HepG2 (cell line): ENCODE results near the gene CISD3. TPM values are rescaled to one million over a fixed set of nuclear protein-coding genes. Genes with fewer than 3 reads are reported as not detected.
A peak's percentile ranks its signal among the peaks of the same experiment; 100 is the strongest.

Experiments used
- ATAC-seq: fragments of 200-7000 bp; cut with Tn5 transposase; 3 replicates; pipeline ENCODE4 v1.9.1; 2020; ENCODE audit warnings: mild to moderate bottlenecking, moderate library complexity
- BruUV-seq: library from RNA; stranded (reverse); fragments of 400-500 nt; replicated peaks from 2 replicates; lab custom pipeline; 2021; lab: Mats Ljungman, UMichigan
- CTCF ChIA-PET: fragments of 300-600 bp; formaldehyde crosslinking; extraction: SDS; loops from one replicate; lab custom pipeline; 2021; ENCODE audit warnings: low total read pairs, inconsistent platforms, low intra/inter-chr PET ratio; lab: Yijun Ruan, JAX
- POLR2A ChIA-PET: fragments of 350-600 bp; sonication (Branson Sonifier 250); formaldehyde crosslinking; loops from one replicate; lab custom pipeline; 2020; ENCODE audit warnings: antibody characterized with exemption, inconsistent platforms; lab: Yijun Ruan, JAX
- DNase-seq: peaks from one replicate; pipeline ENCODE4 v3.0.0-alpha.2; 2015; ENCODE audit warnings: low spot score
- FAIRE-seq: peaks from 3 replicates; lab custom pipeline; 2011; peaks lifted over from hg19 to GRCh38; lab: Jason Lieb, UNC
- H2AFZ ChIP-seq: one replicate; pipeline ENCODE4 v1.6.1; 2011; ENCODE audit warnings: low read length, inconsistent platforms
- H3K27ac ChIP-seq: fragments of 300-600 bp; 3 replicates; pipeline ENCODE4 v1.8.0; 2011; ENCODE audit warnings: mixed run types, mild to moderate bottlenecking, mixed read lengths, low read length, inconsistent platforms; ENCODE audit not compliant: insufficient read depth; ENCODE audit errors: extremely low read length
- H3K27me3 ChIP-seq, 2 experiments: fragments of 200-600 bp in 1 of 2; 2 replicates in 1 of 2; 3 replicates in 1 of 2; pipeline versions ENCODE4 v1.6.0 to v1.8.0; 2011; ENCODE audit warnings: low read length in 2 of 2, mild to moderate bottlenecking in 2 of 2, moderate library complexity in 2 of 2, inconsistent platforms in 1 of 2; ENCODE audit not compliant: insufficient read depth in 2 of 2, control insufficient read depth in 1 of 2
- H3K36me3 ChIP-seq, 2 experiments: fragments of 200-600 bp in 1 of 2; replicated peaks in 1 of 2; 2 replicates in 1 of 2; 3 replicates in 1 of 2; pipeline versions ENCODE4 v1.5.1 to v1.8.0; 2011; ENCODE audit warnings: low read length in 2 of 2, inconsistent platforms in 1 of 2; ENCODE audit not compliant: insufficient read depth in 2 of 2, control insufficient read depth in 1 of 2
- H3K4me1 ChIP-seq: 2 replicates; pipeline ENCODE4 v1.5.1; 2012; ENCODE audit warnings: low read length, inconsistent platforms; ENCODE audit not compliant: insufficient read depth
- H3K4me2 ChIP-seq: 2 replicates; pipeline ENCODE4 v1.6.0; 2011; ENCODE audit warnings: low read depth, low read length, inconsistent platforms
- H3K4me3 ChIP-seq, 3 experiments: fragments of 200-600 bp in 1 of 3; sonication (generic), shearing (Covaris generic) in 1 of 3; replicated peaks in 1 of 3; 2 replicates each; pipeline ENCODE4 v1.5.1; 2011 to 2016; ENCODE audit warnings: low read length in 3 of 3, inconsistent platforms in 2 of 3, low read depth in 2 of 3, mild to moderate bottlenecking in 2 of 3, control low read depth in 1 of 3, mixed read lengths in 1 of 3; ENCODE audit not compliant: insufficient read depth in 1 of 3
- H3K79me2 ChIP-seq: one replicate; pipeline ENCODE4 v1.6.1; 2011; ENCODE audit warnings: low read length, inconsistent platforms; ENCODE audit not compliant: insufficient read depth
- H3K9ac ChIP-seq: 2 replicates; pipeline ENCODE4 v1.6.0; 2011; ENCODE audit warnings: mild to moderate bottlenecking, low read depth, low read length, inconsistent platforms; ENCODE audit not compliant: insufficient read depth
- H3K9me3 ChIP-seq: 2 replicates; pipeline ENCODE4 v1.5.1; 2012; ENCODE audit warnings: mild to moderate bottlenecking, low read length
- H4K20me1 ChIP-seq: 2 replicates; pipeline ENCODE4 v1.6.0; 2011; ENCODE audit warnings: inconsistent platforms, mild to moderate bottlenecking, low read length, moderate library complexity; ENCODE audit not compliant: insufficient read depth
- HNF4G ChIP-seq, 2 experiments: sonication (generic) in 1 of 2; formaldehyde crosslinking in 1 of 2; IDR thresholded peaks; 2 replicates each; pipeline versions ENCODE4 v1.4.0 to v1.6.1; 2011 to 2020; ENCODE audit warnings: borderline replicate concordance in 2 of 2, low read depth in 2 of 2, mild to moderate bottlenecking in 2 of 2, low read length in 1 of 2, missing genetic modification reagents in 1 of 2, moderate library complexity in 1 of 2
- HNRNPL ChIP-seq: fragments of 200-400 bp; formaldehyde crosslinking; IDR thresholded peaks from 2 replicates; pipeline ENCODE4 v1.6.1; 2017; ENCODE audit warnings: mild to moderate bottlenecking, low read depth, low read length
- SMARCE1 ChIP-seq: fragments of 450-650 bp; IDR thresholded peaks from 2 replicates; pipeline ENCODE4 v1.6.1; 2017; ENCODE audit warnings: borderline replicate concordance
- ZBTB25 ChIP-seq: IDR thresholded peaks from 2 replicates; pipeline ENCODE4 v1.6.1; 2018; ENCODE audit warnings: missing genetic modification reagents
- ZMAT3 ChIP-seq: sonication (generic); formaldehyde crosslinking; conservative IDR thresholded peaks from 2 replicates; pipeline ENCODE4 v1.7.0; 2021; ENCODE audit warnings: missing genetic modification reagents
- ZMYM4 ChIP-seq: sonication (generic); formaldehyde crosslinking; IDR thresholded peaks from 2 replicates; pipeline ENCODE4 v1.8.1; 2023; ENCODE audit warnings: mild to moderate bottlenecking, missing genetic modification reagents
- ZNF383 ChIP-seq: sonication (generic); formaldehyde crosslinking; IDR thresholded peaks from 2 replicates; pipeline ENCODE4 v1.4.0; 2020; ENCODE audit warnings: missing genetic modification reagents, mild to moderate bottlenecking, borderline replicate concordance
- ZNF687 ChIP-seq: sonication (generic); formaldehyde crosslinking; IDR thresholded peaks from 2 replicates; pipeline ENCODE4 v1.5.1; 2020; ENCODE audit warnings: mild to moderate bottlenecking, missing genetic modification reagents, moderate library complexity
- WGBS: methylation state at CpG from one replicate; pipeline ENCODE4 v1.1.6; 2017; ENCODE audit warnings: low lambda C conversion rate; 5-methylcytosine and 5-hydroxymethylcytosine counted together
- in situ Hi-C: cut with HindIII; loops from 2 replicates; pipeline ENCODE4 v1.10.0; 2017; ENCODE audit warnings: low pct_unique_long_range_greater_than_20kb; ENCODE audit not compliant: extremely low pct_ligation_motif_present
- intact Hi-C: fragments of 100-400 bp; cut with micrococcal nuclease; formaldehyde crosslinking; loops from one replicate; pipeline ENCODE4 v1.10.0; 2022; ENCODE audit not compliant: unreplicated experiment
- polyA plus RNA-seq, 8 experiments: library from polyadenylated mRNA; depleted of rRNA in 3 of 8; stranded (reverse) in 7 of 8; unstranded in 1 of 8; fragments of >200 nt; fragmentation: Illumina TruSeq in 4 of 8; extraction: Trizol in 4 of 8; gene quantifications; 2 replicates each; pipeline versions ENCODE4 v1.2.1 to v1.2.3, GENCODE V29; 2011 to 2016; ENCODE audit warnings: low read depth in 4 of 8, missing spikeins in 1 of 8, mixed read lengths in 1 of 8; ENCODE audit not compliant: insufficient read depth in 1 of 8
- total RNA-seq, 5 experiments: library from RNA; depleted of rRNA; stranded (reverse); fragments of >200 nt; fragmentation: Illumina TruSeq; extraction: Trizol; gene quantifications; 2 replicates each; pipeline ENCODE4 v1.2.3, GENCODE V29; 2016; ENCODE audit warnings: low read depth in 1 of 5

CISD3 gene
- total and polyA plus RNA-seq, 2 of the 13 experiments (the other 11 are each of a cell fraction or from before 2014, with no cell fraction given): 30.0 to 34.1 TPM

- FAIRE-seq: no peak
- 96% methylated on average over 10 of the region's 10 CpGs for WGBS
- CTCF ChIA-PET: no interaction called here
These were observed 5.1 kb upstream of the CISD3 start for GRCh38 chr17:38725066-38725465.

More at GRCh38 chr17:38725066-38725465, 5.1 kb upstream of the CISD3 start:
- ATAC-seq (no peak), DNase-seq (no peak)
- POLR2A ChIA-PET: interaction anchor here (1.1 to 5.5 kb wide), 3 partner anchors 15 to 51 kb away, joined by 3 to 38 read pairs (median 4); partner anchors contain the start of gene MLLT6
- Histone ChIP-seq H3K4me1 (peaks cover 29% of the 10 kb centered on the region), H2AFZ (no peak overlapping the region), H3K36me3 (peaks cover 26 to 36% of the 10 kb centered on the region in 2 experiments; a peak in 4 of 5 replicates), H3K79me2 (no peaks in the 10 kb centered on the region), H3K27ac (no peak overlapping the region), H3K9me3 (no peaks in the 10 kb centered on the region), H3K4me2 (no peak overlapping the region), H3K27me3 (no peaks in the 10 kb centered on the region), H3K4me3 (no peak overlapping the region), H3K9ac (no peak overlapping the region), H4K20me1 (no peaks in the 10 kb centered on the region)
- intact Hi-C loops (no loop called here), in situ Hi-C loops (no loop called here)
- no TSS peak for BruUV-seq
- no peak for TF ChIP-seq ZMAT3 (CRISPR knock-in tag)
- TF ChIP-seq ZNF383 (CRISPR knock-in tag): no peak
- no peak for TF ChIP-seq ZBTB25 (CRISPR knock-in tag)
- no peak for TF ChIP-seq HNF4G (IDR thresholded peaks at IDR 0.05; ENCODE audit: borderline replicate concordance, low read depth, low read length)
- TF ChIP-seq HNF4G (CRISPR knock-in tag; IDR thresholded peaks at IDR 0.05; ENCODE audit: borderline replicate concordance, low read depth): no peak
- no peak for TF ChIP-seq HNRNPL
- no peak for TF ChIP-seq ZMYM4 (CRISPR knock-in tag)
- TF ChIP-seq ZNF687: 0 out of 2 replicates have a peak, but pooled peaks have one; percentile 10
- TF ChIP-seq SMARCE1: no peak
